ENCODE measurements around the gene NFIX.
A peak's percentile ranks its signal among the peaks of the same experiment; 100 is the strongest.

The NFIX gene

DNA sequence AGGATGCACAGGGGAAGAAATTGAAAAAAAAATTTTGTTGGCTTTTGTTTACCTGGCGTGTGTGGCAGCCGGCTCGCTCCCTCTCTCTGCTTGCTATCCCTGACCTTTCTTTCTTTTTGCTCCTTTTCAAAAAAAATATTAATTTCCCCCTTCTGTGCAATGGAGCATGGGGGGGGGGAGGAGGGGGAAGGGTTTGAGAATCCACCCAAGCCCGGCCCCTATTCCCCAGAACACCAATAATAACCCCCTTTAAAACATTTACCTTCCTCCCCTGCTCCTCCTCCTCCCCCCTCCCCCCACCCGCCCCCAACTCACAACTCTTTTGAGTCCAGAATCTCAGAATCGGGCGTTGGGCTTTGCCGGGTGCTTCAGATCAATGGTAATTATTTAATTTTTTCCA, 28.4 kb downstream of the NFIX start:
- DNase-seq, result no peak

DNA sequence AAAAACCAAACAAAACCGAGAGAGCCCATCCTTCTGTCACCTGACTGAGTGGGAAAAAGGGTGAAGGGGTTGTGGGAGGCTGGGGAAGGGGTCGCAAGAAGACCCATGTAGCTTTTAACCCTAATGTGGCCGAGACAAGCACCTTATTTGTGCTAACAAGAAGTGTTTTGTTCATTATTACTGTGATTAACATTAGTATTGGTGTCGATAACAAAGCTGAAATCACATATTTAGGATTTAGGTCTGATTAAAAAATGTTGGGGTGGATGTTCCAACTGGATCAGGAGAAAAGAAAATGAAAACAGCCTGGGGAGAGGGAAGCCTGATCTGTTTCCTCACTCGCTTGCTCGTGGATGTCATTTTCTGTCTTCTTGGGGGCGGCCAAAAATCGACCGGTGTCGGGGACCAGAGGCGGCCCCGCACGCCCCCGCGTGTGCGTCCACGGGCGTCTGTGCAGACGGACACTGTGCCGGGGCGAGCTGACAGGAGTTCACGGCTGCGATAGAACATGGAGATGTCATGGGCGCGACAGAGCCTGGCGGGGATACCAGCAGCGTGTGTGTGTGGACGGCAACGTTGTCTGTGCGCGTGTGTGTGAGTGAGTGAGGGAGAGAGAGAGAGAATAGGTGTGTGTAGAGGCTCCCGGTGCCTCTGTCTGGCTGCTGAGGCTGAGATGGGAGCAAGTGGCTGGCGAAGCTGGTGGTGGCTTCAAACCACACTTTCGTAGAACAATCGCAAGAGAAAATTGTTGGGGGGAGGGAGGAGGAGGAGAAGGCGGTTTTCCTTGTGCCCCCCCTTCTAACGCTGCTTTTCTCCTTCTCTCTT, 29.1 kb downstream of the NFIX start:
- DNase-seq, result no peak

DNA sequence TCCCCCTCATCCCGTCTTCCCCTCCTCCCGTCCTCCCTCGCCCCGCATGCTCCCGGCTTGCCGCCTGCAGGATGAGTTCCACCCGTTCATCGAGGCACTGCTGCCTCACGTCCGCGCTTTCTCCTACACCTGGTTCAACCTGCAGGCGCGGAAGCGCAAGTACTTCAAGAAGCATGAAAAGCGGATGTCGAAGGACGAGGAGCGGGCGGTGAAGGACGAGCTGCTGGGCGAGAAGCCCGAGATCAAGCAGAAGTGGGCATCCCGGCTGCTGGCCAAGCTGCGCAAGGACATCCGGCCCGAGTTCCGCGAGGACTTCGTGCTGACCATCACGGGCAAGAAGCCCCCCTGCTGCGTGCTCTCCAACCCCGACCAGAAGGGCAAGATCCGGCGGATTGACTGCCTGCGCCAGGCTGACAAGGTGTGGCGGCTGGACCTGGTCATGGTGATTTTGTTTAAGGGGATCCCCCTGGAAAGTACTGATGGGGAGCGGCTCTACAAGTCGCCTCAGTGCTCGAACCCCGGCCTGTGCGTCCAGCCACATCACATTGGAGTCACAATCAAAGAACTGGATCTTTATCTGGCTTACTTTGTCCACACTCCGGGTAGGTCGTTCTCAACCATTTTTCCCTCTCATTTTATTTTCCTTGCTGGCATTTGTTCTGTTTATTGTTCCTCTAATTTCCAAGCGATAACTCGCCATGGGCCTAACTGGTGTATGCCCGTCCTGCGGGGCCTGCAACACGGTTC, 29.8 kb downstream of the NFIX start:
- DNase-seq, result no peak

DNA sequence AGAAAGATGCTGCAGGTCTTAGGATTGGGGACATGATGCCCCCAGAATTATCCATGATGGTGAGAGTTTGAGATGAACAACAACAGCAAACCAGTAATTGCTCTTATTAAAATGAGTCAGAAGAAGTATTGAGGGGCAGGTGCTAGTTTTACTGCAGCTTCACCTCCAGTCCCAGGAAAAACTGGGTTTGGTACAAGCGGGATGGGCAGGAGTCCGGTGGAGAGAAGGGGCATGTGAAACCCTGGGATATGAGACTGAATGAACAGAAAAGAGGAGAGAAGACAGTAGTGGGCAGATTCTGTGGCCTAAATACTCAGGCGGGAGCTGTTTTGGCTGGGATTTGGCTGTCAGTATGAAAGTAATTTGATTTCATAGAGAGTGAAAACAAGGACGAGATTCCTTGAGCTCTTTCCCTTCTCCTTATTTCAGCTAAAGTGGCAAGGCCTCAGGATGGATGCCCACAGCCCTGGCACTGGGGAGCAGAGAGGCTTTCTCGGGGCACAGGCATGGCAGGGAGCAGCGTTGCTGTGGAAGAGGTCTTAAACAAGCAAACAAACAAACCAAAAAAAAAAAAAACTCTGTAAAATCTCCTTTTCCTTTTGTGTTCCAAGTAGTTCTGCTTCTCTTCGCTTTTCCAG, 30.7 kb downstream of the NFIX start:
- no peak for DNase-seq

DNA sequence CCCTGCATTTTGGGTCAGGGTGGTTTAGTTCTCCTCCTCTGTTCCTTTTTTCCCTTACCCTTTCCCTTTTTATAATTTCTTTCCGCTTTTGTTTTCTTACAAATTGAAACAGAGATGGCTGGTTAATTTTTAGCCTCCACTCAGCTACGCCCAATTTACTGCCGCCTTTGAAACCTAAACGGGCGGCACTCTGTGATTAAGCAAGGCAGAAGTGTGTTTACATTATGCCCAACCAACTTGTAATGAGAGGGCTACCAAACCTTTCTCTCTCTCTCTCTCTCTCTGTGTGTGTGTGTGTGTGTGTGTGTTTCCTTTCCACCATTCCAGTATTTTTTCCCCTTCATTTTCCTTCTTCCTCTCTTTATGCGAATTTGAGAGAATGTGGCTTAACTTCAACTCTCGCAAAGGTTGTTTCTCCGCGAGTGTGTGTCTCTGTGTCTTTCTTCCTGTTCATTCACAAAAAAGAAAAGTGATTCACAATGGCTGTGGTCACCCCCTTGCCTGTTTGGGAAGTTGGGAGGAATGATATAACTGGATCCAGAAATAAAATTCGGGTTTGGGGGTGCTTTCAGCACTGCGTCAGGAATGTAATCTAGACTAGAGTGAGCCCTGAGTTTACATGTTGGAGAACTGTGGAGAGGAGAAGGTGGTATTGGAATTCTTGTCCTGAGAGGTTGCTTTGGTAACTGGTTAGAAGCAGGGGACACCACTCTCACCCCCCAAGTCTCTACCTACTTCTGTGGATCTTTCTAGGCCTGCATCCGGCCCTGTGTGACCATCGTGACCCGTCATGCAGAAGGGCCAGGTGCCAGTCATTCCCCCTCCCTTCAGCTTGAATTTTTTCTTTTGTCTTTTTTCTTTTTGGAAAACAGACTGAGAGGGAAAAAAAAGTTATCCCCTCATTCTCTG, 31.4 kb downstream of the NFIX start:
- DNase-seq, result no peak

DNA sequence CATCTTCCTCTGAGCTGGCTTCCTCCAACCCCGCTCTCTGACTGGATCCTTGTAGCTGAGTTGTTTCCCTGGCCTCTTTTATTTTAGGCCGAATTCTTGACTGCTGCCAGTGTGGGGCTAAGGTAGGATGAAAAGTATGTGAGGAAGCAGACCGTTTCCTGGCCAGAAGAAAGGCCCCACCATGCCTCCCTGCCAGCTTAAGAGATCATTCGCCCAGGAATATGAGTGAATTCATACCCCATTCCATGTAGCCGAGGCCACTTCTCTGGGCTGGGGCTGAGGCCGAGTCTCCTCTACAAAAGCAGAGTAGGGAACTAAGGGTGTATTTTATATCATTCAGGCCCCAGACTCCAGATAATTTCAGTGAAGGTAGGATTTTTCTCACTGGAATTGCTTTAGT, 32.3 kb downstream of the NFIX start:
- DNase-seq, result no peak

DNA sequence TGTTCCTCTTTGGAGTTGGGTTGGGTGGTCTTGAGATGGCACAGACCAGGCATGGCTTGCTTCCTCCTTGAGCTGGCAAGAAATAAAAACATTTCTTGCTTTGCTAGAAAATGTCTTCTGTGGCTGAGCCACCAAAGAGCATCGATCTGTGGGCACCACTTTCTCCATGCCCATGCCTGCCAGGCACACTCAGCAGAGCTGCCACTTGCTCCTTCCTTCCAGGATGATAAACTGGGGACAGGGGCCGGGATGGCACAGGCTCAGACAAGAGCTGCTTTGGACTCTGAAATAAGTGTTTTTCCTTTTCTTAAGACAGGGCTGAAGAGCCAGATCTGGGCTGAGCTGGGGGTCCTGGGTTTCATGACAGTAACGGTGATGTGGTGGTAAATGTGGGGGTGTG, 32.8 kb downstream of the NFIX start:
- DNase-seq, result no peak

DNA sequence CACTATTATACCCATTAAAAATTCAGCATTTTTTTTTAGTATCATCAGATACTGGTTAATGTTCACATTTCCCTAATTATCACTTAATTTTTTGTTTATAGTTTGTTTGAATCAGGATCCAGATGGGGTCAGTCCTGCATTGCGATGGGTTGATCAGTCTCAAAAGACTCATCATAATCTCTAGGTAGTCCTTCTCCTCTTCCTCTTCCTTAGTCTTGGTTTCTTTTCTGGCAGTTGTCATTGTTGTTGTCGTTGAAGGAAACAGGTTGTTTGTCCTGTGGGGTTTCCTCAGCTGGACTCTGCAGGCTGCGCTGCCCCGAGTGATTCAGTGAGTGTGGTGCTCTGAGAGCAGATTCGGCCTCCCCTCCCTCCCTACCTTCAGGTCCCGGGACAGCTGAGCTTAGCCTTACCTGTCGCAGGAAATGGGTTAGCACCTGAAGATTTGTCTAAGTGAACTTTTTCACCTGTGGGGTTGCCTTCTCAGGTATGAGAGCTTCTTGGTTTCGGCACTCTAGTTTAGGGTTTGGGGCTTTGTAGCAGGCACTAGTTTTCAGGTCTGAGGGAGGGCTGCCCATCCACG, 34.1 kb downstream of the NFIX start:
- no peak for DNase-seq

DNA sequence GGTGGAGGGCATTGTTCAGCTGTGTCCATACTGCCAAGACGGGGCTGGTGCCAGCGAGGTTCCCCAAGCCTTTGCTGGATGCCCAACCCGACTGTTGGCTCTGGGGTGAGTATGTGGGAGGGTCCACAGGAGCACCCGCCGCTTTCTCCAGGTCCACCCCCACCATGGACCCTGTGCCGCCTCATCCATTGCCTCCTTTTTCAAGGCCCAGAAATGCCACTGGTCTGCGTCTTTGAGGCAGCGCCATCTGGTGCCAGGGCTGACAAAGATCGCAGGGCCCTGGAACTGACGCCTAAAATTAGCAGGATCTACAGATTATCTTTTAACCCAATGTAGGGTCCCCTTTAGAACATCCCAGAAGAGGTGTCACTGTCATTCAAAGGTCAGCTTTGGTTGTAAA, 34.6 kb downstream of the NFIX start:
- DNase-seq, result no peak

DNA sequence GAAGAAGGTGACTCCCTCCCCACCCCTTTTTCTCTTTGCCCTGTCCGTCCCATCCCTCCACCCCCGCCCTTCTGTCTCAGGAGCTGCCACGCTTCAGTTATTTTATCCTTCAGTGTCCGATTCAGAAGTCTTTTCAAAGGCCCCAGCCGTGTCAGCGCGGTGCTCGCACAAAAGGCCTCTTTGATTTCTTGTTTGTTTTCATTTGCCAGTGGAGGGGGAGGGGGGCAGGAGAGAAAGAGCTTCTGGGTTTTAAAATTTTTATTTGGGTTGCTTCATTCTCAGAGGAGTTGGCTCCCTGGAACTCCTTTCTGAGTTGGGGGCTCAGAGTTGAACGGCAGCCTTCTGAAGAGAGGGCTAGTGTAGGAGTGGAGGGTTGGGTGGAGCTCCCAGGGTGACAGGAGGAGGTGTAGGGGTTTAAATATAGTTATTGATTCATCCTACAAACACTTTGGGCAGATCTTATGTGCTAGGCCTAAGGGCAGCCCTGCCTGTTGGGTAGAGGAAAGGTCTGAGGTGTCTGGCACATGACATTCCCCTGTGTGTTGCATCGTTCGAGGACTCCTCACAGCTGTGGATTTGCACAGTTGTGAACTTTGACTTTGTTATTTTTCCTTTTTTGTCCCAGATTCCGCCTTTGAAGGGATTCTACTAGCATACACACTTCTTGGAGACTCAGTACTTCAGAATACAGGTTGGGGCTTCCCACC, 36.8 kb downstream of the NFIX start:
- no peak for DNase-seq

DNA sequence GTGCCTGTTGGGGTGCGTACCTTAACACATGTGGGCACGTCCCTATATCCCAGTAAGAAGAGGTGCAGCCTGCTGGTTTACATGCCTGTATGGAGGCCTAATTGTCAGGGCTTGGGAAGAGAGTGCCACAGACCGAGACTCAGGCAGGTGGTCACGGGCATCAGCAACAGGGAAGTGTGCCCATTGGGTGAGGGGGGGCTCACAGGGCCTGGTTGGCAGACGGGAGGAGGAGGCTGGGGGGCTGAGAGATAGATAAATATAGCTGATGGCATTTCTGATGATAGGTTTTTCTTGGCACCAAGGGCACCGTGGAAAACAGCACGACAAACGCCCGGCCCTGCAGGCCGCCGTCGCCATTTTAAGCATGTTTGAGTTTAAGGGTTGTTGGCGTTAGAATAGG, 37.6 kb downstream of the NFIX start:
- no peak for DNase-seq

DNA sequence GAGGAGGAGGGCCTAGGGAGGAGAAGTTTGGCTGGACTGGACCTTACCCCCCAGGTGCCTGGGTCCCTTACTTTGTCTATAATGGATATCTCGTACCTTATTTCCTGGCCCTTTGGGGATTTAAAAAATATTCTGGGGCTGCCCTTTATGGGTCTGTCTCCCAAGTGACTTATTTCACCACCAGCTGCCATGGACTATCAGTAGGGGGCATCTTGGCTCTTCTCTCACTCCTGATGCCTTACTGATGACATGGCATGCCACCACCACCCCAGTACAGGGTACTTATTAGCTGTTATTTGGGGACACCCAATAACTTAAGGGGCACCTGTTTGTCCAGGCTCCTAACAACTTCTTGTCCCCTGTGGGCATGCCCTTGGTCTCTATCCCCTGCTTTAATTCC, 38.0 kb downstream of the NFIX start:
- DNase-seq, result no peak

DNA sequence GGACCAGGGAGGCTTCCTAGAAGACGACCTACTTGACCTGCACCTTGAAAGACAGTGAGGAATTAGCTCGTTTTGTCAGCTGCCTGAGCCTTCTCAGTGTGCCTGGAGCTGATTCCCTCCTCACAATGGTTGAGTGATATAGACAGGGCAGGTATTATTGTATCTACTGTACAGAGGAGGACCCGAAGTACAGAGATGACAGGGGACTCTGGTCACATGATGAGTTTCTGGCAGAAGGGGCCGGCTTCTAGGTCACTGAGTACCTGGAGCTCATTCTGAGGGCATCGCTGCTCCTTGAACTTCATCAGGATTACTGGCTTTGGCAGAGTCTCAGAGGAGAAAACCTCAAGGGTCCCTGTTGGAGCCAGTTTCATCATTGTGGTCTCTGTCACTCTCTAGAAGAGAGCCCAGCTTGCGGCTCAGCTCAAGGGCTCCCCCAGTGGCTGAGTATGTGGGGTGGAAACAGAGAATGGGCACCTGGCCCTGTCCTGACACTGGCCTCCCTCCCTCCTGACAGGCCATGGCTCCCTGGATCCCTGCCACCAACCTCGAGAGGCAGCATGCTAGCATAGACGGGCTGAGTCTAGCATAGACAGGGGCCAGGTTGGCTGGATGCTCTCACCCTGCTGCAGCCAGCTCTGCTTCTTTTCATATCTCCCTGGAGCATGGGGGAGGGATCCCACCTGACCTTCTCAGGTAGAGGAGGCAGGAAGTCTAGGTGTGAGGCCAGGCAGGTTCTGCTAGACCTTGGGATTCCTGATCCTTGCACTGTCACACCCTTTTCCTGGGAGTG, 38.7 kb downstream of the NFIX start:
- peak; percentile 63 for DNase-seq

DNA sequence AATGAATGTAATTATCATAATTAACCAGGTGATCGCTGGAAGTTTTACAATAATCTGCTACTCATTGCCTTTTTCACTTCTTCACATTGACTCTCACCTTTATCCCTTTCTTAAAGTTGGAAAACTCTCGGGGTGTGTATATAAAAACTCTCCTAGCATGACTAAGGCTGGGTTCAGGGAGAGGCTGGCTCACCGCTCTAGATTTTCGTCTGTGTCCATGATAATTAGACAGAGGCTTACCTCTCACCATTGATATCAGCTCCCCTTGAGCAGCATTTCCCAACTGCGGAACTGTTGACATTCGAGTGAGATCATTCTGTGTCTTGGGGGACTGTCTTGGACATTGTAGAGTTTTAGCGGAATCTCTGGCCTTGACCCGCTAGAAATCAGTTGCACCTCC, 39.4 kb downstream of the NFIX start:
- no peak for DNase-seq

DNA sequence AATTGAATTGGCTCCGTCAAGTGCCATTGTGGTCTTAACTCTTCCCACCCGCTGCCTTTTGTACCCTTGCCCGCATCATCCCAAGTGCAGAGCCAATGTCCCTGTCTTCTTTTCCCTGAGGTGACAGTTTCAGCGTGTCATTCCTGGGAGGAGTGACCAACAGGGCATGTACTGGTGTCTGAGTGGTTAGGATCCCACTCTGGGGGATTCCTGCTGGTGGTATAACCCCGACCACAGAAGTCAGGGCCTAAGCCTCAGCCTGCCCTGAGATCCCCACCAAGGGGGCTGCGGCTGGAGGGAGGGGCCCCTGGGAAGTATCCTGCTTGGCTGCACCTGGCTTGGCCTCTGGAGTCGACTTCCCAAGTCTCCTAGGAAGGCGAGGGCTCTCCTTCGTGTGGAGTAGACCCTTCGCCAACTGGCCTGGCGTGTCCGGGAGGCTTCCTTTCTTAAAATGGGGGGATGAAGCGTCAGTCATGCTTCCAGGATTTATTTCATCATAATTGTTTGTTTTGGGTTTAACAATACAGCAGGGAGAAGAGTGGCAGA, 40.6 kb downstream of the NFIX start:
- no peak for DNase-seq

DNA sequence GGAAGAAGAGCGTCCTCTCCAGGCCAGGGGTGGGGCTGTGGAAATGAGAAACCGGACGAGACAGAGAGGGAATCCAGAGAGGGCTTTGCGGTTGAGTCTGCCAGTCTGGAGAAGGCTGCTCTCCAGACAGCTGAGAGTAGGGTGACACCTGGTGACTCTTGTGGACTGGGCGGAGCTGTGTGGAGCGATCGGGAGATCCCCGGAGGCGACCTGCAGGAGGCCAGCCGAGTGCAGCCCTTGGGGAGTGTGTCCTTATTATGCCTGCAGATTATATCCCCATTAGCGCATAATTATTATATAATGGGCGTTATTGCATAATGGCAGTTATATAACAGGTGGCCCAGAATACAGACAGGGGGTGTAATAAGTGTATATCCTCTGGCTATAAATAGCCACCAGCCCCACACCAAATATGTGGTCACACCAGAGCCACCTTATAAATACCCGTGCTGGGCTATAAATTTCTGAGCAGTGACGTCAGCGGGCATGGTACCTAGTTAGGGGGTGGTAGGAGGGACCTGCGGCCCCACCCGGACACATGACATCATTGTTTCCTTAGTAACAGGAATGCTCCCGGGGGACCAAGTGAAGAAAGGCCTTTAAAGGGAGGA, 41.2 kb downstream of the NFIX start:
- no peak for DNase-seq

DNA sequence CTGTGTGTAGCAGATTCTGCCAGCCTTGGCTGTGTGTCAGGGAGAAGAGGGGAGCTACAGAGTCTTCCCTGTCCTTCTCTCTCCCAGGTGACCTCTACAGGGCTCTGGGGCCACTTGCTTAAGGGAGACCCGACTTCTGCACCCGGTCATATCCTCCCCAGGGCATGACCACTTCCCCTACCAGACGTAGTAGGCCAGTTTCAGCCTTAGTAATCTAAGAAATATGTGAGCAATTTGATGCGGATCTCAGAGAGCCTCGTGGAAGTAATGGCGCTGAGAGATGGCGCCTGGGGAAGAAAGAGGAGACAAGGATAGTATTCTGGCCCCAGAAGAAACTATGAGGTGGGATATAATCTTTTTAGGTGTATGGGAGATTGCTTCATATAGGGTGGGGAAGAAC, 41.9 kb downstream of the NFIX start:
- DNase-seq, result no peak

DNA sequence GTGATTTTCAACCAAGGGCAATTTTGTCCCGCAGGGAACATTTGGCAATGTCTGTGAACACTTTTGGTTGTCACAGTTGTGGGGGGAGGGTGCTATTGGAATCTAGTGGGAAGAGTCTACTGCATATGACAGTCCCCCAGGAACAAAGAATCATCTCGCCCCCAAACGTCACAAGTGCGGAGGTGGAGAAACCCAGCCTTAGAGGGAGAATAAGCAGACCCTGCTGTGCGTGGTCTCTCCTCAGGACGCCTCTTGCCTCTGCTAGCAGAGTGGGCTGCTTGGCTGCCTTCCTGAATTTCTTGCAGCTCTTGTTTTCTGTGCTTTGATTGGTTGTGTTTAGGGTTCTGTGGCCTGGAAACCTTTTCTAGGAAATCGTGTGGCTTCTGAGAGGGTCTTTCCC, 42.5 kb downstream of the NFIX start:
- no peak for DNase-seq

DNA sequence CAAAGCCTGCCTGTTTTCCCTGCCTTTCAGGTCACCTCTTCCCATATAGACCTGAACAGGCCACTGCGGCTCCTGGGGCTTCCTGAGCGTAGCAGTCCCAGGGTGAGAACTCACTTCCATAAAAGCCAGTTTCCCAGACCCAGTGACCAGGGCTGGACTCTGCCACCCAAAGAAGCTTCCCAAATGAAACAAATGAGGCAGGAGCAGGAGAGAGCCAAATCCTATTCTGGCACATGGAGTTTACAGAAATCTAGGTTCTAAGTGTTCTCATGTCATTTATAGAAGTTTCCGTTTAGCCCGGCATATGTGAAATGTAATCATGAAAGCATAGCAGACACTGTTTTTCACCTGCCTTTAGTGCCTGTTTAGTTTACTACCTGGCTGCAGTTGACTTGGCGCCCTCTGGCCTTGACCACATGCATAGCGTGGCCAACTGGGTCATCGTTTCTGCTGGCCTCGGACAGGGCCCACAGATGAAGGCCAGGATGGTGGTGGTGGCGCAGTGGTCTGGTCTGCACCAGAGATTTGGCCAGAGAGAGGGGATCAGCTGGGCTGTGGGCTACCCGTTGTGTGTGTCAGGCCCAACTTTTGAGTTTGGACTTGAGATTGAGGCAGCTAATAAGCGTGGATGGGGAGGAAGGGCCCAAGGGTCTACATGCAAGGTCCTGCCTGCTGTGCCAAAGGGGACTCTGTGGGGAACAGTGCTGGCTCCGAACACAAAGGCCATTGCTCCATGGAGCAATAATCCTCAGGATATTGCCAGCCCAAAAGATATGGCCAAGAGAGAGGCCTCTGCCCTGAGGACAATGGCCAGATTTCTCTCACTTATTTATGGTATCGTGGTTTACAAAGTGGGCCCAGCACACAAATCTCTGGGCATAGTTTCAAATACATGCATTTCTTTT, 43.3 kb downstream of the NFIX start:
- DNase-seq, result no peak
